ENCODE results near the gene LHFPL6.

LHFPL6 gene

DNA sequence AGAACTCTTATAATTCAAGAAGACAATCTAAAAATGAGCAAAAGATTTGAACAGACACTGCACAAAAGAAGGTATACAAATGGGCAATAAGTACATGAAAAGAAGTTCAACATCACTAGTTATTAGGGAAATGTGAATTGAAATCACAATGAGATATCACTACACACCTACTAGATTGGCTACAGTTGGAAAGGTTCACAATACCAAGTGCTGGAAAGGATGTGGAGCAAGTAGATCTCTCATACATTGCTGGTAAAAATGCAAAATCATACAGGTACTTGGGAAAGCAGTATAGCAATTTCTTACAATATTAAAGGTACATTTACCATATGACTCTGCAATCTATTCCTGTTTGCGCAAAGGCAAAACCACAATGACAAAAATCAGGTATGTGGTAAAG, 145.7 kb downstream of the LHFPL6 start:
- DNase-seq: no peak

DNA sequence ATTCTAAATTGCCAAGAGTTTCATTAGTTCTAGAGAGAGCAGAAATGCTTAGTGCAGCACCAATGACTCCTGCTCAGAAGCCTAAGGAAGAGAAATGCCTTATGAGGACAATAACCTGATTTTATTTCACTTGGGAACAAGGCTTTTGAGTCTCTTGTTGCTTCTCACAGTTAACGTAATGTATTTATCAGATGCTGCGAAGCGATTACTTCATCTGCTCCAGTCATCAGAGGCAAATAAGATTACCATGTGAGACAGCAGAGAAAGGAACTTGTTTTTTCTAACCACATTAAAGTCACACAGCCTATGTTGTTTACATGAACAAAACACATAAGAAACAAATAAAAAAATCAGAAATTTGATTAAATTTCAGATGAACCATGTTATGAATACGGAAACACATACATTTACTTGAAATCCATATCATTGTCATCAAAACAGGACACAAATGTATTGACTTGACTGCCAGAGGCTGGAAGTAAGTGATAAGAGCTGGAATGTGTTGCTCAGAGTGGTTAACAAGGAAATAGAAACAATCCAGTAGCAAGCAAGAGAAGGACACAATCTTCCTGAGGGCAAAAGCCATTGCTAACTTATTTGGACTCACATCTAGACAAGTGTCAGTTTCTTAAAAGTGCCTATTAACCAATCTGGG, 147.3 kb downstream of the LHFPL6 start:
- no peak for DNase-seq

DNA sequence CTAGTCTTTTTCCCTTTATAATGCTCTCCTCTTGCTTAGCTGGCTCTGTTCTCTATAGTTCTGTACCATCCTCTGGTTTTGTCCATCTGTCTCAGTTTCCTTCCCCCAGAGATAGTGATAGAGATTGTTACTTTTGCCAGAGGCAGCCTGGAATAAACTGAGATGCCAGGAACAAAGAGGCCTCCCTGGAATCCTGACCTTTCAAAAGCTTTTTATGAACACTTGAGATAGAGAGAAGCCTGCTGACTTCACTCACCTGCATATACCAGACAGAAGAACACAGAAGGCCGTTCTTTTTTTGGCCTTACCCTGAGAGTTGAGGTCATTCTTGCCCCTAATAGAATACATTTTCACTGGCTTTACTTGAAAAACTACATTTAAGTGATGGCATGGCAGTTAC, 150.2 kb downstream of the LHFPL6 start:
- no peak for DNase-seq

DNA sequence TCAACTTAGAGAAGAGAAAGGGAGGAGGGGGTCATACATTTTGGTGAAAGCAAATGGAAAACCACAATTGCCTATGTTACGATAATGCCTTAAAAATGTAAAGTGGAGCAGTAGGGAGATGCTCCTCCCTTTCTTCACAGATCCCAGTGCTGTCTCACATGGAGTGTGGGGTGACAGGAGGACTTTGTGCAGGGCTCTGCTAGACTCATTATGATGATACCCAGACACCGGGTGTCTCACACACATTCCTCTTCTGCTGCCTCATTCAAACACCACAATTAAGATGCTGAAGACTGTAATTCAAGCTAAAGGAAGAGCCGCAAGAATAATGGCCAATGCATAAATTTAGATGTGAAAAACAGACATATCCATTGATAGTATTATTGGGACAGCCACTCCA, 150.6 kb downstream of the LHFPL6 start:
- DNase-seq: no peak

DNA sequence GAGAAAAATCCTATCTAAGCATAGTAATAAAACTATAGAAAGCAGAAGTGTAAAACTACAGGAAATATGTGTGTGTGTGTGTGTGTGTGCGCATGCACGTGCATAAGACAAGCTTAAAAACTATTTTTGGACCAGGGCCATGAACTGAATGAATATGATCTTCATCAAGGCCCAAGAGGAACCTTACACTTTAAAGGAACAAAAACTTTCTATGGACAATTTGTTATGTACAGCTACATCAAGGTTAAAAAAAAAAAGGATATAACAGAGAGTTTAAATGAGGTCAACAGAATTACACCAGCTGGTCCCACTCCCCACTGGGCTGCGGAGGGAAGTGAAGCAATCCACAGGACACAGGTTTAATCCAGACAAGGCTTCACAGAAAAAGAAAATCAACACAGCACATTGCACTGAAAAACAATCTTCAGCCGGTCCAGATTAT, 151.1 kb downstream of the LHFPL6 start:
- no peak for DNase-seq

DNA sequence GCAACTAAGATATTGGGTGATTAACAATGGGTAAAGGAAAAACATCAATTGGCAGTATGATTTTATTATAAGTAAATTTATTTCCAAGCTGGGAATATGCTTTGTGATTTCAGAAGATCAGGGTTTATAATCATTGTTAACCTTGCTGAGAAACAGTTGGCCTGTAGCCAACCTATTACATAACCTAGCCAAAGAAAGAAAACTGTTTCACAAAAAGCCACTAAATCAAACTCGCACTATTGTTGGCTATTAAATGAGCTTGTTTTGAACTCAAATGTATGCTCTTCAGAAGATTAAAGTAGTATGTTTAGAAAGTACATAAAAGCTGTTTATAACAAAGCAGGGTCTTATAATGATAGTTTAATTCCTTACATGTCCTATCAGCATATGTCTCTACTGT, 151.7 kb downstream of the LHFPL6 start:
- no peak for DNase-seq

DNA sequence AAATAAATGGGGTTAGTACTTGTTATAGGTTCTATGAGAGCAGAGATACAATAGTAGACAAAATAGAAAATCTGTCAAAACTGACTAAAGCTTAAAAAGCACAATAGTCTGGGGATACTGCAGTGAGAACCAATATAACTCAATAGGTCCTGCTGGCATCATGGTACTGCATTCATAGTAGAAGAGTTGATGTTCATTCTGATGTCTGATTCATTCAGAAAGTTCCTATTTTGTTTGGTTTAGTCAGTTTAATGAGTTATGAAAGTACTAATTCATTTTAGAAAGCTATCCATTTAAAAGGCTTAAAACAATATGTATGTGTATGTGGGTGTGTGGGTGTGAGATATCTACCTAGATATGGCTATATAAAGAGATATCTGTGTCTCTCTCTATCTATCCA, 152.8 kb downstream of the LHFPL6 start:
- no peak for DNase-seq

DNA sequence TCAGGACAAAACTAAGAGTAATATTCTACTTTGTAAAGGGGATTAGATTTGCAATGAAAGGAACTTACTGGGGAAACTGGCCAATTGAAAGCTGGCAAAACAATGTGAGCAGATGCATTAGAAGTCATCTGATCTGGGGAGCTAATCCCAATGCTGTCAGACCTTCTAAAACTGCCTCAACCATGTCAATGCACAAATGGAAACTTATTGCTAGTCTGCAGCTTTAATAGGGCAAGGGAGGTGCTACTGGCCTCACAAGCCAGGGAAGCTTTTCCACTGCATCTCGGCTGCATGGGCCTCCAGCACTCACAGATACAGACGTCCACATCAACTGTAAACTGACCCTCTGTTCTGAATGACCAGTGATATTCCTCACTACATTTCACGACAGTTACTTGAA, 154.2 kb downstream of the LHFPL6 start:
- DNase-seq: no peak

DNA sequence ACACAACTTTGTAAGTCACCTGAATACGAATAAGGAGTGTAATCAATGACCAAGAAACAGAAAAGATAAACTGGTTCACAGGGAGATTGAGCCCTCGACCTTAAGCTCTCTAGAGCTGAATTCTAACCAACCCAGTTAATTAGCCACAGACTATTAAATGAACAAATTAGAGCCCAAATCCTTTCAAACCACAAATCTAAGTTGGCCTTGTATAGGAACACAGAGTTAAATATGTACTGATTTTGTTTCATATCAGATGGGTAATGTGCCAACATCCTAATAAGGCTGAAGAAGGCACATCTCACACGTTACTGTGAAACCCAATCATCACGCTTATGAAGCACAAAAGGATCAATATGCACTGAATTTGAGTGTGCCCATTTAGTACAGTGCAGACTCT, 156.1 kb downstream of the LHFPL6 start:
- DNase-seq: no peak

DNA sequence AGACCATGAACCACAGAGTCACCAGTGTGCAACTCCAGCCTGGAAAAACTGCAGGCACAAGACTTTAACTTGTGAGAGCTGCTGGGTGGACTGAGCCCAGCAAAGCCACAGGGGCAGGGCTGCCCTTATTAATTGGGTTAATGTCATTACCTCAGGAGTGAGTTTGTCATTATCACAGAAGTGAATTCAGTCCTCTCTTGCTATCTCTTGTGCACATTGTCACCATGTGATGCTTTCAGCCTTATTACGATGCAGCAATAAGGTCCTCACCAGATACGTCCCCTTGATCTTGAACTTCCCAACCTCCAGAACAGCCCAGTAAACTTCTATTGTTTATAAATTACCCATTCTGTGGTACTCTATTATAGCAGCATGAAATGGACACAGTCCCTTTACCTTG, 158.1 kb downstream of the LHFPL6 start:
- no peak for DNase-seq

DNA sequence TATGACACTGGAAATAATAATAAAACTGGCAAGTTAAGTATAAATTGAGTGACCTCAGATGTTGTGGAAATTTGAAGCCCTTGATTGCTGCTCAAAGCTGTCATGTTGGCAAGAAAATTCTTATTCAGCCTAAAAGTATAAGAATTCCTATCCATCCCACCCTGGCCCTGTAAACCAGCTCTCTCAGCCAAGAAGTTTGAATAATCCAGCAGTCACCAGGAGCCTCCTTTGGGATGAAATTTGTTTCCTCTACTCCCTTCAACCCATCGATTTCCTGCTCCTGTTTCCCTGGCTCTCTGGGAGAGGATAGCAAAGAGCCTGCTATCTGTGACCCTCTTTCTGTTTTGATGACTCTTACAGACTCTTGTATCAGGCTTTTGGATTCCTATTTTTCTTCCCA, 169.3 kb downstream of the LHFPL6 start:
- DNase-seq: no peak

DNA sequence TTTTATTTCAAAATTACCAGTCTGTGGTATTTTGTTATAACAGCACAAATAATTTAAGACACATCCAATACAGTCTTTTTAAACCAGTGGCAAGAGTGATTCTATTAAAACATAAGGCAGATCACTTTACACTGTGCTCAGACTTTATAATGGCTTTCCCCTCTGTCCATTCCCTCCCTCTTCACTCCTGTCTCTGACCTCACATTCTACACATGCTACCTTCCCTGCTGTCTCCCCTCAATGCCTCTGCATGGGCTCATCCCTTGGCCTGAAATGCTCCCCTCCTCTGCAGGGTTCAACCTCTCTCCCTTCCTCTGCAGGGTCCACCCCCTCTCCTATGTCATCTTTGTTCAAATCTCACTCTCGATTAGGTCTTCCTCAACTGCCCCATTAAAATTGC, 170.8 kb downstream of the LHFPL6 start:
- DNase-seq: no peak

DNA sequence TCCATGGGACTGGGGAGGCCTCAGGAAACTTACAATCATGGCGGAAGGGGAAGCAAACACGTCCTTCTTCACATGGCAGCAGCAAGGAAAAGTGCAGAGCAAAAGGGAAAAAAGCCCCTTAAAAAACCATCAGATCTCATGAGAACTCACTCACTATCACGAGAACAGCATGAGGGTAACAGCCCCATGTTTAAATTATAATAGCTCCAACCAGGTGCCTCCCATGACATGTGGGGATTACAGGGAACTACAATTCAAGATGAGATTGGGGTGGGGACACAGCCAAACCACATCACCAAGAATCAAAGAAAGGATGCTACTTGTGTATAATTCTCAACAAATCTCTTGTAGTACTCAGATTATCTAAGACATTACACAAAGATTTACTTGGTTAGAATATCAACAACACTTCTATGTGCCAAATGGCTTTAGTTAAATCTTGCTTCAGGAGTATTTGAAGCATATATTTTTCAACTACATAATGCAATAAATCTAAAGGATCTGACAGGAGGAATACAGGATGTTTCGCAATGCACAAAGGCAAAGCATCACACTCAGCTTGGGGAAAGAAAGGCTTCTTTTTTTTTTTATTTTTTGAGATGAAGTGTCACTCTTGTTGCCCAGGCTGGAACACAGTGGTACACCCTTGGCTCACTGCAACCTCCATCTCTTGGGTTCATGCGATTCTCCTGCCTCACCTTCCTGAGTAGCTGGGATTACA, 180.0 kb downstream of the LHFPL6 start:
- DNase-seq: no peak

DNA sequence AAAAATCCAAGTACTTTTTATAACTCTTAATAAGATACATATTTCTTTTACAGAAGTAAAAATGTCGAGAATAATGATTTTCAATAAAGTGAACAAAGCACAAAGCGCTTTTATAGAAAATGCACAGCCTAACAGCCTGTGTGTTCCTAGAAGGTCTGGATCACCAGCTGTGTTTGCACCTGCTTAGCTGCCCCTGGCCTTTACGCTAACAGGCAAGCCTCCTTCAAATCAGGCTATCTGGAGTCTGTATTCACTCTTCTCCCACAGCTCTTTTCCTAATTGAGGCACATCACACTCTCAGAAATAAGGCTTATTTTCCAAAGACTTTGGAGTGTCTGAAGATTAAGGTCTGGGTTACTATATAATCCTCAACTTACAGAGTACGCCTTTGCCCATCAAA, 183.1 kb downstream of the LHFPL6 start:
- DNase-seq: no peak

DNA sequence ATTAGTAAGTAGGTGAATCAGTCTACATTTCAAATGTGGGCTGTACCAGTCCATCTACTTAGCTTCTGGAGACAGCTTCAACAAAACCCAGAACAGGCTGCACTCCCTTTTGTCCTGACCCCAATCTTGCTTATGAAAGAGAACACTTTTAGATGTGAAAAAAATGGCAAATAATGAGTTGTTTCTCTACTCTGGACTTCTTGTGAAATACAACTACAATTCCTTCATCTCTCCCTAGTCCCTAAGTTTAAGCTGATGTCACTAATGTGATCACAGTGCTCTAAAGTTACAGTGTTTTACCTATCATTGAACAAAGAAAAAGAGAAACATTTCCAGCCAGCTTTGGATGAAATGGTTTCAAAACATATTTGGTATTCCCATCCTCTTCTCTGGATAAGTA, 183.9 kb downstream of the LHFPL6 start:
- no peak for DNase-seq

DNA sequence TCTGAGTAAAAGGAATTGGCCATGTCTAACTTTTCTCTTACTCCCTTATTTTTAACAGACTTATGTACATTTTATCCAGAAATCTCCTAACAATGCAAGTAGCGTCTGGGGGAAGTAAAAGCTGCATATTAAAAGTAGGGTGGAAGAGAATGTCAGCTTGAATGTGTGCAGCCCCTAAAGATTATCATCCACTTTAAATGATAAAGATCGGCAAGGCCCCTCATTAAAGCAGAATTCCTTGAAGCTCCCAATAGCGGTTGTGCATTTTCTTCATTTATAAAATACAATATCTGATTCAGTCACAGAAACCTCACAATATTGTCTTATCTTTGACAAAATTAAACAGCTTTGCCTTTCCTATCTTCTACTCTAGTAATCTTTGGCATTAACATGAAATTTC, 184.6 kb downstream of the LHFPL6 start:
- DNase-seq: no peak

DNA sequence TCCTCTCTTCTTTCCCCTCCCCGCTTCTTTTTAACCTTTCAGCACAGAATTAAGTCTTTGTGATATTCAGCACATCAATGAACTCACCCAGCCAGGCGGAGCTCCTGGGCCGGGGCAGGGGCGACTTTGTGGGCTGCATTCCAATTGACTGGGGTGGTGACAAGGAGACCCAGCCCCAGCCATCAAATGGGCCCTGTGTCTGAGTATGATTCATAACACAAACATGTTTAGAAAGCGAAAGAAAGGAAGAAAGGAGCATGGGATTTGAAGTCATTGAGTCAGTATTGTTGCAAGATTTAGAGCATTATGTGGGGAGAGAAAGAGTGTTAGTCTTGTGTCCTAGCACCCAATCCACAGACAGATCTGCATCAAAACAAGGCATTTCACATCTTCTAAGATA, 185.3 kb downstream of the LHFPL6 start:
- no peak for DNase-seq

DNA sequence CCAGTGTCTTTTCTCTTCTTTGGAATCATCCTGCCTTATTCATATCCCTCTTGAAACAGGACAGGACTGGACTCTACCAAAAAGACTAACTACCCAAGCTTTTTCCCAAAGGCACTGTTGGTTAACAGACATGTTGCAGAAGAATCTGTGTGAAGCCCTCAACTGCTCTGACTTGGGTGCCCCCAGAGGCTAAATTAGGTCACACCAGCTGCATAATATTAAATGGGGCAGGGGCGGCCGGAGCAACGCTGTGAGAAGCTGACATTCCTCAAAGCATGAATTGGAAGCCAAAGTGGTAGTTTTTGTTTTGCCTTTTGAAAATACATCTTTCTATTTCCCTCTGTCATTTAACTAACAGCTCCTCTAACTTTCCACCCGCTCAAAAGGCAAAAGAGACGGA, 185.9 kb downstream of the LHFPL6 start:
- DNase-seq: no peak

DNA sequence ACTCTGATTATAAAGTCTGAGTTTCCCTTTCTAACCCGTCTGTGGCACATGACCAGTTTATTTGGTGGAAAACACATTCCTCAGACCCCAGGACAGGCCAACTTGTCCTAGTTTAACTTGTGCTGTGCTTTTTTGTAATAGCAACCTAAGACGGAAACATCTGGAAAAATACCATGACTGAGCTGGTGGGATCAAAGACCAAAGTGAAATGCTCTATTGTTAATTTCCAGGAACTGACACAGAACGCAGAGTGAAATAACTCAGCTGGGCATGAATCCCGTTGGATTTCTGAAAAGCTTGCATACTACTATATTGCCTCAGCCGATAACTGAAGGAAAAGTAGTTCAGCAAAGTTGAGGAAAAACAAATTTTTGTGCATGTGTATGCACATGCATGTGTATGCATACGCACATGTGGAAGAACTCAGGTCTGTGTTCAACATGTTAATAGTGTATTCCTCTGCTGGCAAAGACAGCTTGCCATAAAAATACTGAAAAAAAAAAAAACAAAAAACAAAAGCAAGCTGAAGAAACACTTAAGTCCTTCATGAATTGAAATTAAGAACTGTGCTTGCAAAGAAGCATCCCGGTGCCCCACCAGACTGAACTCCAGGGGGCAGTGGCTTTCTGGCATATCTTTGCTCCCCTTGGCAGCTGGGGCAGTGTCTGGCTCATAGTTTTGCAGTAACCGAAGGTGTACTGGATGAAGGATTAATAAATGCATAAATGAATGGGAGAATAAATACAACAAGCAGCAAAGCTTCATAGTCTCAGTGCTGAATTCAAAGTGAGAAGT, 187.8 kb downstream of the LHFPL6 start:
- no peak for DNase-seq

DNA sequence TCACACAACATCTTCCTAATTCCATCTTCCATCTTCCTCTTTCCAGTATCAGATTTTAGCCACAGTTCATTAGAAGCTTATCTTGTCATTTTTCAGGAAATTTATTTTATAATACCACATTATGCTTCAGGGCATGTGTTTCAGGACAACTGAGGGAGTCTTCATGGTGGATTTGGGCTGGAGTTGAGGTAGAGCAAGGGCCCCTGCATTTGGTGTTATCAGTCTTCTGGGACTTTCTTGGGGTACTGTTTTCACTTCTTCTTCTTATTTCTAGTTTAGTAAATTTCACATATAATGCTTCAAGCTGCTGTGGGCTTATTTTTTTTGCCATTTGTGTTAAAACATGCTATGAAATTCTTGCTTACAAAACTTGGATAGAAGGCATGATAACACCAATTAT, 188.7 kb downstream of the LHFPL6 start:
- DNase-seq: no peak

DNA sequence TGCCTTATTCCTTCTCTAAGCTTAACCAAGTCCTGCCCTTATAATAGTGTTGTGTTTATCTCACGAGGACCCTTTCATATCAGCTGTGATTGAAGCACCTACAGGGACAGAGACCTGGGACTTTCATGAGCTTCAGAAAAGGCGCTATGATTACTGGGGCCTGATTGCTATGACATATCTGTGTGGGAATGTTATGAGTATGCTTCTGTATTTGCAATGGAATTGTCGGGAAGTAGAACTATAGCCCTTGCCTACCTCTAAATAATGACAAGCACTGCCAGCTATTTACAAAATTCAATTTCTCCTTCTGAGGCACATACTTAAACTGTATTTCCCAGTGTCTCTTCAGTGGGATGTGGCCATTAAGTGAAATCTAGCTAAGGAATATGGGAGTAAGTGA, 191.5 kb downstream of the LHFPL6 start:
- no peak for DNase-seq

DNA sequence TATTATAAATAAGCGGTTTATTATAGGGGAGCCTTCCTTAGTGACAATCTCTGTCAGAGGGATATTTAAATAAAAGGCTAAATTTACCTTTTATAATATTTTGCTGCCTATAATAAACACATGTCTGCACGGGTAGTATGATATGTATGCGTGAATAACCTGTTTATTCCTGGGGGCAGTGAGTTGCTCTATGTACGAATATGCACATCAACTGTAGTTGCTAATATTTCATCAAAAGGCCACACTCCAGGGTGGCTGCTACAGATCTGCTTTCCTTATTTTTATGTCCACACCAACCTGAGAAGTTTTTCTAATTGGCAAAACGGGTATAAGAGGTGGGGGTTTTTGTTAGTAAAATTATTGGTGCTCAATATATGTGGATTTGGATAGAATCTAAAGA, 192.0 kb downstream of the LHFPL6 start:
- DNase-seq: no peak

DNA sequence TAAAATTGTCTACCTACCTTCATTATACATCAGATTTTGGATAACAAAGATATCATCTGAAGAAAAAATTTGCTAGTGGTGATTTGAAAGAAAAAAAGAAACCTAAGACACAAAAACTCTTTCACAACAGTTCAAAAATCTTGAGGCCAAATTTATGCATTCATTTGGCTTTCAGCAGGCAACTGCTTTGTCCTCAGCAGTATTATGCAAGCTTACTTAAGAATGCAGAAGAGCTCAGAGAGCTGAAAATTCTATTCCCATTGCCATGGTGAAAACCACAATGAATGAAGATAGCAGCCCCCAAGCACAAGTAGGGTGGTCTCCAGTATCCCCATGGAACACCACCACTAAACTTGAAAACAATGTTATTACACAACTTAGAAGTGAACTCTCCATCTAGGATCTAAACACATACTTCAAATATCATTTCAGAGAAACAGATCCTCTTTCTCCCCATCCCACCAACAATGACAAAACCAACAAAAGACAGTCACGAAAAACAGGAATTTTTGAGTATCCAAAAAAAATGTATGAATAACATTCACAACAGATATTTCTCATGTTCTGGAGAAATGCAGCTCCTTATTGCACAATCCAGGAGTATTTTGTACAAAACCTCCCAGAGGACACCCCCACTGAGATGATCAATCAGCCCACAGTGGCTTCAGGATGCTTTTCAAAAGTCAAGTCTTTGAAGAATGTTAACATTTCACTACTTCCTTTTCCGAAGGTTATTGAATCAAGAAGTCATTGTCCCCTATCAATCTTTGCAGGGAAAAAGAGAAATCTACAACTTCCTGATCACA, 192.7 kb downstream of the LHFPL6 start:
- no peak for DNase-seq
